SK-N-SH (cell line): ENCODE data around the gene CBX8. TPM values are rescaled to one million over a fixed set of nuclear protein-coding genes. Genes with fewer than 3 reads are reported as not detected.

Source experiments
- CTCF ChIA-PET: fragments of 300-600, 350-600 bp; formaldehyde crosslinking; extraction: SDS; loops from one replicate; lab custom pipeline; 2021; lab: Yijun Ruan, JAX
- POLR2A ChIA-PET: fragments of 350-600 bp; sonication (Branson Sonifier 250); formaldehyde crosslinking; extraction: SDS; loops from one replicate; lab custom pipeline; 2020; ENCODE audit warnings: antibody characterized with exemption, inconsistent platforms; lab: Yijun Ruan, JAX
- DNase-seq: peaks from one replicate; pipeline ENCODE4 v3.0.0; 2012
- H2AFZ ChIP-seq: fragments of 200-600 bp; sonication (generic); 2 replicates; pipeline ENCODE4 v1.8.1; 2016; ENCODE audit warnings: antibody characterized with exemption, mild to moderate bottlenecking, low read depth
- H3F3A ChIP-seq: fragments of 200-600 bp; sonication (generic); replicated peaks from 2 replicates; pipeline ENCODE3; 2016; ENCODE audit warnings: antibody characterized with exemption, mild to moderate bottlenecking; ENCODE audit not compliant: insufficient read depth
- H3K27ac ChIP-seq, 2 experiments: fragments of 200-500 bp in 1 of 2; fragments of 200-600 bp in 1 of 2; sonication (Bioruptor generic) in 1 of 2; sonication (generic), shearing (Covaris generic) in 1 of 2; 2 replicates each; pipeline versions ENCODE4 v1.5.1 to v1.6.1; 2014 to 2016; ENCODE audit warnings: low read depth in 2 of 2, inconsistent platforms in 1 of 2, low read length in 1 of 2, mild to moderate bottlenecking in 1 of 2, mixed read lengths in 1 of 2
- H3K27me3 ChIP-seq: fragments of 200-600 bp; sonication (generic), shearing (Covaris generic); 2 replicates; pipeline ENCODE4 v1.6.1; 2016; ENCODE audit warnings: mixed run types; ENCODE audit not compliant: insufficient read depth
- H3K36me3 ChIP-seq, 2 experiments: fragments of 200-500 bp in 1 of 2; fragments of 200-600 bp in 1 of 2; sonication (Bioruptor generic) in 1 of 2; sonication (generic) in 1 of 2; replicated peaks in 1 of 2; 2 replicates each; pipeline versions ENCODE3 to v1.5.1; 2014 to 2016; ENCODE audit warnings: low read length in 1 of 2, mild to moderate bottlenecking in 1 of 2; ENCODE audit not compliant: insufficient read depth in 2 of 2, control insufficient read depth in 1 of 2
- H3K4me1 ChIP-seq, 2 experiments: fragments of 200-500 bp in 1 of 2; fragments of 200-600 bp in 1 of 2; sonication (Bioruptor generic) in 1 of 2; sonication (generic), shearing (Covaris generic) in 1 of 2; 2 replicates each; pipeline versions ENCODE4 v1.5.1 to v1.6.1; 2014 to 2016; ENCODE audit warnings: low read depth in 1 of 2, low read length in 1 of 2, mixed run types in 1 of 2; ENCODE audit not compliant: insufficient read depth in 2 of 2, control insufficient read depth in 1 of 2
- H3K4me2 ChIP-seq: fragments of 200-600 bp; sonication (generic), shearing (Covaris generic); 2 replicates; pipeline ENCODE4 v1.6.1; 2017; ENCODE audit warnings: mixed run types
- H3K4me3 ChIP-seq, 2 experiments: fragments of 200-500 bp in 1 of 2; fragments of 200-600 bp in 1 of 2; sonication (Bioruptor generic) in 1 of 2; sonication (generic), shearing (Covaris generic) in 1 of 2; 2 replicates each; pipeline versions ENCODE4 v1.5.1 to v1.8.1; 2014 to 2016; ENCODE audit warnings: low read depth in 2 of 2, inconsistent platforms in 1 of 2, low read length in 1 of 2, mild to moderate bottlenecking in 1 of 2, mixed read lengths in 1 of 2, moderate library complexity in 1 of 2
- H3K79me2 ChIP-seq: fragments of 200-600 bp; sonication (generic); 2 replicates; pipeline ENCODE4 v1.8.1; 2017; ENCODE audit warnings: mild to moderate bottlenecking; ENCODE audit not compliant: insufficient read depth
- H3K9ac ChIP-seq: fragments of 200-600 bp; sonication (generic); 2 replicates; pipeline ENCODE4 v1.6.1; 2017; ENCODE audit warnings: mixed run types
- H3K9me2 ChIP-seq: fragments of 200-600 bp; sonication (generic); 2 replicates; pipeline ENCODE4 v1.6.1; 2017; ENCODE audit warnings: mixed run types
- H3K9me3 ChIP-seq: fragments of 200-600 bp; sonication (generic); 2 replicates; pipeline ENCODE4 v1.6.1; 2017; ENCODE audit warnings: mixed run types, mild to moderate bottlenecking, moderate library complexity
- H4K20me1 ChIP-seq: fragments of 200-600 bp; sonication (generic); 2 replicates; pipeline ENCODE4 v1.6.1; 2017; ENCODE audit warnings: mild to moderate bottlenecking, mixed run types; ENCODE audit not compliant: insufficient read depth
- EP300 ChIP-seq, 2 experiments: IDR thresholded peaks; 2 replicates each; pipeline versions ENCODE4 v1.4.0 to v1.6.1; 2012; ENCODE audit warnings: borderline replicate concordance in 1 of 2, low read depth in 1 of 2, low read length in 1 of 2
- FOSL2 ChIP-seq: IDR thresholded peaks from 2 replicates; pipeline ENCODE4 v1.4.0; 2012; ENCODE audit warnings: low read depth, mild to moderate bottlenecking, moderate library complexity, borderline replicate concordance
- FOXJ3 ChIP-seq: sonication (generic); formaldehyde crosslinking; IDR thresholded peaks from 2 replicates; pipeline ENCODE4 v1.5.1; 2020; ENCODE audit warnings: mild to moderate bottlenecking, missing genetic modification reagents
- GABPA ChIP-seq: IDR thresholded peaks from 2 replicates; pipeline ENCODE4 v1.4.0; 2012; ENCODE audit warnings: low read depth, mild to moderate bottlenecking
- JUND ChIP-seq: IDR thresholded peaks from 2 replicates; pipeline ENCODE4 v1.4.0; 2012
- MAX ChIP-seq: IDR thresholded peaks from 2 replicates; pipeline ENCODE4 v1.4.0; 2012; ENCODE audit warnings: low read depth
- NRF1 ChIP-seq: IDR thresholded peaks from 2 replicates; pipeline ENCODE4 v1.6.1; 2012; ENCODE audit warnings: low read depth, mild to moderate bottlenecking, low read length
- POLR2AphosphoS5 ChIP-seq: IDR thresholded peaks from 2 replicates; pipeline ENCODE4 v1.6.1; 2012; ENCODE audit warnings: low read depth, low read length
- RFX5 ChIP-seq: IDR thresholded peaks from 2 replicates; pipeline ENCODE4 v1.6.1; 2012; ENCODE audit warnings: mild to moderate bottlenecking, improper control_type of control experiment, low read length
- RXRA ChIP-seq: IDR thresholded peaks from 2 replicates; pipeline ENCODE4 v1.4.0; 2012; ENCODE audit warnings: low read depth, mild to moderate bottlenecking, borderline replicate concordance
- SIN3A ChIP-seq: IDR thresholded peaks from 2 replicates; pipeline ENCODE4 v1.6.1; 2012; ENCODE audit warnings: low read depth, mild to moderate bottlenecking, low read length, moderate library complexity, borderline replicate concordance
- TCF12 ChIP-seq: IDR thresholded peaks from 2 replicates; pipeline ENCODE4 v1.4.0; 2012
- USF1 ChIP-seq: IDR thresholded peaks from 2 replicates; pipeline ENCODE4 v1.4.0; 2012; ENCODE audit warnings: low read depth, borderline replicate concordance
- WGBS: methylation state at CpG from one replicate; pipeline ENCODE4 v1.1.6; 2017; ENCODE audit warnings: low lambda C conversion rate; 5-methylcytosine and 5-hydroxymethylcytosine counted together
- polyA plus RNA-seq, 3 experiments: library from polyadenylated mRNA; depleted of rRNA; stranded (reverse); fragments of >200 nt; gene quantifications; 2 replicates each; pipeline ENCODE4 v1.2.3, GENCODE V29; 2012
- TF ChIP-seq, protein P1 (sequence below): IDR thresholded peaks from 2 replicates; pipeline ENCODE4 v1.4.0; 2012; ENCODE audit warnings: low read depth, borderline replicate concordance
- TF ChIP-seq, protein P2 (sequence below): IDR thresholded peaks from 2 replicates; pipeline ENCODE4; 2012
- TF ChIP-seq, protein P3 (sequence below): IDR thresholded peaks from 2 replicates; pipeline ENCODE4 v1.6.1; 2012; ENCODE audit warnings: mild to moderate bottlenecking, low read depth, low read length, moderate library complexity
- TF ChIP-seq, protein P4 (sequence below): fragments of 150-350 bp; IDR thresholded peaks from 2 replicates; pipeline ENCODE4 v1.6.1; 2016; ENCODE audit warnings: mild to moderate bottlenecking, low read depth, low read length

The CBX8 gene
- polyA plus RNA-seq, 1 of the 3 experiments (the other 2 are of a cell fraction): 2.9 TPM

GRCh38 chr17:79803997-79804855 is 7.3 kb upstream of the CBX8 start:
- Histone ChIP-seq H3K27me3 (peaks cover 52% of the 10 kb centered on the region), H3K79me2 (no peaks in the 10 kb centered on the region), H3K4me2 (no peak overlapping the region), H3K27ac (no peak overlapping the region), H3K9ac (no peak overlapping the region), H4K20me1 (no peaks in the 10 kb centered on the region), H3F3A (no peaks in the 10 kb centered on the region), H3K9me3 (no peaks in the 10 kb centered on the region), H3K4me3 (no peak overlapping the region), H3K4me1 (peaks cover 4 to 5% of the 10 kb centered on the region in 2 experiments; a peak in 2 of 4 replicates), H2AFZ (no peak overlapping the region), H3K36me3 (no peaks in the 10 kb centered on the region), H3K9me2 (no peaks in the 10 kb centered on the region)
- WGBS: 62% methylated on average over 64 of the region's 76 CpGs
- peak; percentile 45 for DNase-seq
- no peak for TF ChIP-seq JUND
- TF ChIP-seq NRF1: no peak
- TF ChIP-seq RFX5: no peak
- TF ChIP-seq, protein P1, sequence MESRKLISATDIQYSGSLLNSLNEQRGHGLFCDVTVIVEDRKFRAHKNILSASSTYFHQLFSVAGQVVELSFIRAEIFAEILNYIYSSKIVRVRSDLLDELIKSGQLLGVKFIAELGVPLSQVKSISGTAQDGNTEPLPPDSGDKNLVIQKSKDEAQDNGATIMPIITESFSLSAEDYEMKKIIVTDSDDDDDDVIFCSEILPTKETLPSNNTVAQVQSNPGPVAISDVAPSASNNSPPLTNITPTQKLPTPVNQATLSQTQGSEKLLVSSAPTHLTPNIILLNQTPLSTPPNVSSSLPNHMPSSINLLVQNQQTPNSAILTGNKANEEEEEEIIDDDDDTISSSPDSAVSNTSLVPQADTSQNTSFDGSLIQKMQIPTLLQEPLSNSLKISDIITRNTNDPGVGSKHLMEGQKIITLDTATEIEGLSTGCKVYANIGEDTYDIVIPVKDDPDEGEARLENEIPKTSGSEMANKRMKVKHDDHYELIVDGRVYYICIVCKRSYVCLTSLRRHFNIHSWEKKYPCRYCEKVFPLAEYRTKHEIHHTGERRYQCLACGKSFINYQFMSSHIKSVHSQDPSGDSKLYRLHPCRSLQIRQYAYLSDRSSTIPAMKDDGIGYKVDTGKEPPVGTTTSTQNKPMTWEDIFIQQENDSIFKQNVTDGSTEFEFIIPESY: no peak
- TF ChIP-seq USF1: no peak
- no peak for TF ChIP-seq FOSL2
- TF ChIP-seq POLR2AphosphoS5: no peak
- TF ChIP-seq, protein P2, sequence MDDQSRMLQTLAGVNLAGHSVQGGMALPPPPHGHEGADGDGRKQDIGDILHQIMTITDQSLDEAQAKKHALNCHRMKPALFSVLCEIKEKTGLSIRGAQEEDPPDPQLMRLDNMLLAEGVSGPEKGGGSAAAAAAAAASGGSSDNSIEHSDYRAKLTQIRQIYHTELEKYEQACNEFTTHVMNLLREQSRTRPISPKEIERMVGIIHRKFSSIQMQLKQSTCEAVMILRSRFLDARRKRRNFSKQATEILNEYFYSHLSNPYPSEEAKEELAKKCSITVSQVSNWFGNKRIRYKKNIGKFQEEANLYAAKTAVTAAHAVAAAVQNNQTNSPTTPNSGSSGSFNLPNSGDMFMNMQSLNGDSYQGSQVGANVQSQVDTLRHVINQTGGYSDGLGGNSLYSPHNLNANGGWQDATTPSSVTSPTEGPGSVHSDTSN: no peak
- no peak for TF ChIP-seq GABPA
- no peak for TF ChIP-seq SIN3A
- no peak for TF ChIP-seq MAX
- TF ChIP-seq FOXJ3: no peak
- TF ChIP-seq, protein P3, sequence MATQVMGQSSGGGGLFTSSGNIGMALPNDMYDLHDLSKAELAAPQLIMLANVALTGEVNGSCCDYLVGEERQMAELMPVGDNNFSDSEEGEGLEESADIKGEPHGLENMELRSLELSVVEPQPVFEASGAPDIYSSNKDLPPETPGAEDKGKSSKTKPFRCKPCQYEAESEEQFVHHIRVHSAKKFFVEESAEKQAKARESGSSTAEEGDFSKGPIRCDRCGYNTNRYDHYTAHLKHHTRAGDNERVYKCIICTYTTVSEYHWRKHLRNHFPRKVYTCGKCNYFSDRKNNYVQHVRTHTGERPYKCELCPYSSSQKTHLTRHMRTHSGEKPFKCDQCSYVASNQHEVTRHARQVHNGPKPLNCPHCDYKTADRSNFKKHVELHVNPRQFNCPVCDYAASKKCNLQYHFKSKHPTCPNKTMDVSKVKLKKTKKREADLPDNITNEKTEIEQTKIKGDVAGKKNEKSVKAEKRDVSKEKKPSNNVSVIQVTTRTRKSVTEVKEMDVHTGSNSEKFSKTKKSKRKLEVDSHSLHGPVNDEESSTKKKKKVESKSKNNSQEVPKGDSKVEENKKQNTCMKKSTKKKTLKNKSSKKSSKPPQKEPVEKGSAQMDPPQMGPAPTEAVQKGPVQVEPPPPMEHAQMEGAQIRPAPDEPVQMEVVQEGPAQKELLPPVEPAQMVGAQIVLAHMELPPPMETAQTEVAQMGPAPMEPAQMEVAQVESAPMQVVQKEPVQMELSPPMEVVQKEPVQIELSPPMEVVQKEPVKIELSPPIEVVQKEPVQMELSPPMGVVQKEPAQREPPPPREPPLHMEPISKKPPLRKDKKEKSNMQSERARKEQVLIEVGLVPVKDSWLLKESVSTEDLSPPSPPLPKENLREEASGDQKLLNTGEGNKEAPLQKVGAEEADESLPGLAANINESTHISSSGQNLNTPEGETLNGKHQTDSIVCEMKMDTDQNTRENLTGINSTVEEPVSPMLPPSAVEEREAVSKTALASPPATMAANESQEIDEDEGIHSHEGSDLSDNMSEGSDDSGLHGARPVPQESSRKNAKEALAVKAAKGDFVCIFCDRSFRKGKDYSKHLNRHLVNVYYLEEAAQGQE: no peak
- TF ChIP-seq RXRA: no peak
- TF ChIP-seq, protein P4, sequence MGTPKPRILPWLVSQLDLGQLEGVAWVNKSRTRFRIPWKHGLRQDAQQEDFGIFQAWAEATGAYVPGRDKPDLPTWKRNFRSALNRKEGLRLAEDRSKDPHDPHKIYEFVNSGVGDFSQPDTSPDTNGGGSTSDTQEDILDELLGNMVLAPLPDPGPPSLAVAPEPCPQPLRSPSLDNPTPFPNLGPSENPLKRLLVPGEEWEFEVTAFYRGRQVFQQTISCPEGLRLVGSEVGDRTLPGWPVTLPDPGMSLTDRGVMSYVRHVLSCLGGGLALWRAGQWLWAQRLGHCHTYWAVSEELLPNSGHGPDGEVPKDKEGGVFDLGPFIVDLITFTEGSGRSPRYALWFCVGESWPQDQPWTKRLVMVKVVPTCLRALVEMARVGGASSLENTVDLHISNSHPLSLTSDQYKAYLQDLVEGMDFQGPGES: no peak
- TF ChIP-seq EP300 (IDR thresholded peaks at IDR 0.05; ENCODE audit: borderline replicate concordance in 1 of 2, low read depth in 1 of 2, low read length in 1 of 2): no peak
- no peak for TF ChIP-seq TCF12
- POLR2A ChIA-PET: no interaction called here
- CTCF ChIA-PET: interaction anchor here (1.0 to 14.7 kb wide), 5 partner anchors 26 to 204 kb away, joined by 3 to 274 read pairs (median 4); partner anchors contain the start of genes CBX2 and CBX4
